ENCODE measurements around the gene FREM3. TPM values are rescaled to one million over a fixed set of nuclear protein-coding genes. Genes with fewer than 3 reads are reported as not detected.

FREM3 gene
- total and polyA plus RNA-seq, 2 of the 8 experiments (the other 6 are each of a cell fraction or from before 2014, with no cell fraction given) = 0.03 to 0.11 TPM

- TF ChIP-seq TEAD4 (IDR thresholded peaks at IDR 0.05; ENCODE audit: low read depth, low read length) (no peak), EZH2 (IDR thresholded peaks at IDR 0.05; ENCODE audit: low read depth, low read length, severe bottlenecking) (no peak), CREB1 (IDR thresholded peaks at IDR 0.05) (peak; percentile 69), BRCA1 (IDR thresholded peaks at IDR 0.05; ENCODE audit: low read depth, low read length) (no peak), YY1 (IDR thresholded peaks at IDR 0.05; ENCODE audit: low read depth, low read length) (0 out of 2 replicates have a peak, but pooled peaks have one; percentile 31), USF2 (IDR thresholded peaks at IDR 0.05; ENCODE audit: low read length) (no peak), SP4 (IDR thresholded peaks at IDR 0.05; ENCODE audit: low read length) (no peak), NANOG (IDR thresholded peaks at IDR 0.05; ENCODE audit: insufficient read depth, low read depth, low read length, poor library complexity, severe bottlenecking) (no peak), PHF8 (conservative IDR thresholded peaks at IDR 0.05; ENCODE audit: low read depth, low read length) (0 out of 2 replicates have a peak, but pooled peaks have one; percentile 23), SP1 (IDR thresholded peaks at IDR 0.05; ENCODE audit: low read depth, low read length) (no peak), CBX5 (IDR thresholded peaks at IDR 0.05; ENCODE audit: low read depth, low read length) (no peak), MAX (IDR thresholded peaks at IDR 0.05) (no peak), JUN (IDR thresholded peaks at IDR 0.05; ENCODE audit: low read depth, low read length) (no peak)
Measured at GRCh38 chr4:143558823-143559756, 141.4 kb downstream of the FREM3 start (continued).
